ENCODE results near the gene ADARB1. TPM values are rescaled to one million over a fixed set of nuclear protein-coding genes. Genes with fewer than 3 reads are reported as not detected.

The ADARB1 gene
- total RNA-seq, 2 experiments from 2014 or later, result 27.5 to 28.6 TPM

DNA sequence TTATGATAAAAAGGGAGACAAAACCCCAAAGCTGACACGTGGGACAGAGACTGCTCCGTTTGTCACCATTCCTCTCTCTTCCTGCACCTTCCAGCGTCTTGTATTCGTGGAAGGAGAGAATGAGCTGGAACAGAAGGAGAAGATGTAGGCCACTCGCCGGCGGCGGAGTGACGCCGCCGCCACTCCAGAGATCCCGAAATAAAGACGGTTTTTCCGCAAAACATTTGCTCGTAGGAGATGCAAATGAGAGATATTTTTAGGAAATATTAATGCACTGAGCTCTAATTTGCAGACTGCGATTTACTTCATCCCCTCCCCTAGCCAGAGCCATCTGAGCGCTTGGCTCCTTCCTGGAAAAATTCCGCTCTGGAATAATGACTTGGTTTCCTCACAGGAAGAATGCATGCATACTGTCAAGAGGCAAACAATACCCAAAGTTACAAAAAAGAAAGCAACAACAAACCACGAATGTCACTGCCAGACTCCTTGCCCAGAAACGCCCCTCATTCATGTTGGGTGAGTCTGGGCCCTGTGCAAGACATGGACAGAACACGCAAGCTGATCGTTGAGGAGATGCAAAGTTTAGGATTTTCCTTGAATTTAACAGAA lies 18.0 kb upstream of the ADARB1 start:
- Mint-ChIP-seq H3K4me3 (no peak overlapping the region), H3K27ac (no peak overlapping the region), H3K27me3 (peaks cover 27% of the 10 kb centered on the region), H3K9me3 (no peaks in the 10 kb centered on the region), H3K4me1 (ENCODE audit: low read depth) (no peaks in the 10 kb centered on the region), H3K36me3 (ENCODE audit: low read depth) (no peaks in the 10 kb centered on the region)
- ATAC-seq (ENCODE audit: poor library complexity), result no peak
- no peaks in the 10 kb centered on the region for H3K4me1 ChIP-seq (ENCODE audit: insufficient read depth, low read length)
- ChIA-PET POLR2A (no interaction called here), CTCF (interaction anchor here (1.6 kb wide), 1 partner anchor 72 kb away, joined by 3 read pairs; no protein-coding TSS in a partner anchor)
- no peak for DNase-seq
- no peaks in the 10 kb centered on the region for H3K36me3 ChIP-seq (ENCODE audit: insufficient read depth, low read length)
- no peak overlapping the region for H3K27ac ChIP-seq (ENCODE audit: low read depth in 1 of 2, low read length in 2 of 2)
- intact Hi-C loops (cut with DNase I, micrococcal nuclease), result loop anchor here in 1 of 2 experiments (5.0 kb wide), 1 partner anchor 79 kb away; no protein-coding TSS in a partner anchor
- TF ChIP-seq, protein P1, sequence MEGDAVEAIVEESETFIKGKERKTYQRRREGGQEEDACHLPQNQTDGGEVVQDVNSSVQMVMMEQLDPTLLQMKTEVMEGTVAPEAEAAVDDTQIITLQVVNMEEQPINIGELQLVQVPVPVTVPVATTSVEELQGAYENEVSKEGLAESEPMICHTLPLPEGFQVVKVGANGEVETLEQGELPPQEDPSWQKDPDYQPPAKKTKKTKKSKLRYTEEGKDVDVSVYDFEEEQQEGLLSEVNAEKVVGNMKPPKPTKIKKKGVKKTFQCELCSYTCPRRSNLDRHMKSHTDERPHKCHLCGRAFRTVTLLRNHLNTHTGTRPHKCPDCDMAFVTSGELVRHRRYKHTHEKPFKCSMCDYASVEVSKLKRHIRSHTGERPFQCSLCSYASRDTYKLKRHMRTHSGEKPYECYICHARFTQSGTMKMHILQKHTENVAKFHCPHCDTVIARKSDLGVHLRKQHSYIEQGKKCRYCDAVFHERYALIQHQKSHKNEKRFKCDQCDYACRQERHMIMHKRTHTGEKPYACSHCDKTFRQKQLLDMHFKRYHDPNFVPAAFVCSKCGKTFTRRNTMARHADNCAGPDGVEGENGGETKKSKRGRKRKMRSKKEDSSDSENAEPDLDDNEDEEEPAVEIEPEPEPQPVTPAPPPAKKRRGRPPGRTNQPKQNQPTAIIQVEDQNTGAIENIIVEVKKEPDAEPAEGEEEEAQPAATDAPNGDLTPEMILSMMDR (IDR thresholded peaks at IDR 0.05), result no peak
- H3K9me3 ChIP-seq (ENCODE audit: control insufficient read depth in 1 of 2, insufficient read depth in 1 of 2, low read length in 2 of 2), result no peaks in the 10 kb centered on the region
- H3K4me3 ChIP-seq (ENCODE audit: low read length), result no peak overlapping the region
- peaks cover 0 to 12% of the 10 kb centered on the region in 2 experiments for H3K27me3 ChIP-seq (ENCODE audit: control insufficient read depth in 1 of 2, insufficient read depth in 2 of 2, low read length in 2 of 2)

GRCh38 chr21:45056917-45057560 lies 17.3 kb upstream of the ADARB1 start:
- H3K4me3 Mint-ChIP-seq, result no peak overlapping the region
- no peak overlapping the region for H3K27ac Mint-ChIP-seq
- Histone ChIP-seq H3K4me1 (ENCODE audit: insufficient read depth, low read length) (no peaks in the 10 kb centered on the region), H3K9me3 (ENCODE audit: control insufficient read depth in 1 of 2, insufficient read depth in 1 of 2, low read length in 2 of 2) (no peaks in the 10 kb centered on the region), H3K36me3 (ENCODE audit: insufficient read depth, low read length) (no peaks in the 10 kb centered on the region), H3K27me3 (ENCODE audit: control insufficient read depth in 1 of 2, insufficient read depth in 2 of 2, low read length in 2 of 2) (peaks cover 0 to 10% of the 10 kb centered on the region in 2 experiments), H3K4me3 (ENCODE audit: low read length) (no peak overlapping the region), H3K27ac (ENCODE audit: low read depth in 1 of 2, low read length in 2 of 2) (no peak overlapping the region)
- ATAC-seq (ENCODE audit: poor library complexity) (no peak), DNase-seq (no peak)
- H3K27me3 Mint-ChIP-seq, result peaks cover 29% of the 10 kb centered on the region
- TF ChIP-seq, protein P1 (IDR thresholded peaks at IDR 0.05), result no peak
- ChIA-PET CTCF (interaction anchor here (1.6 kb wide), 1 partner anchor 71 kb away, joined by 3 read pairs; no protein-coding TSS in a partner anchor), POLR2A (no interaction called here)
- no peaks in the 10 kb centered on the region for H3K4me1 Mint-ChIP-seq (ENCODE audit: low read depth)
- intact Hi-C loops (cut with DNase I, micrococcal nuclease), result loop anchor here in 1 of 2 experiments (5.0 kb wide), 1 partner anchor 80 kb away; no protein-coding TSS in a partner anchor
- H3K9me3 Mint-ChIP-seq, result no peaks in the 10 kb centered on the region
- no peaks in the 10 kb centered on the region for H3K36me3 Mint-ChIP-seq (ENCODE audit: low read depth)

DNA sequence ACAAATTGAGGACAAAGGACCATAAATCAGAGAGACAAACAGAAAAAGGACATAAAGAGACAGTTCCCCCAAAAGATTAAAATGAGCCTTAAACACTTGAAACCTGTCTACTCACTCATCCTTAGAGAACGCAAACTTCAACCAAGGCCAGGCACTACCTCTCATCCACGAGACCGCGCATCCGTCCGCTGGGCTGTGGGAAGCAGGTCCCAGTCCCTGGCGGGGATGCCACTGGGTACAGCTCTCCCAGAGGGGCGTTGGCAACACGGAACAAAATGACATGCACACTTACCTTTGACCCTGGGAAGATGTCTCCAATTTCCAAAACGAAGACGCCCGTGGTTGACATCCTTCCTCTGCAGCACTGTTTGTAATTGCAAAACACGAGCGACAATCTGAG lies 16.5 kb upstream of the ADARB1 start:
- no peak overlapping the region for H3K27ac Mint-ChIP-seq
- CTCF ChIA-PET, result no interaction called here

More for the DNA sequence above, 16.5 kb upstream of the ADARB1 start:
- DNase-seq (no peak), ATAC-seq (ENCODE audit: poor library complexity) (no peak)
- Mint-ChIP-seq H3K9me3 (no peaks in the 10 kb centered on the region), H3K4me1 (ENCODE audit: low read depth) (no peaks in the 10 kb centered on the region), H3K4me3 (no peak overlapping the region), H3K36me3 (ENCODE audit: low read depth) (no peaks in the 10 kb centered on the region), H3K27me3 (peaks cover 26% of the 10 kb centered on the region)
- Histone ChIP-seq H3K36me3 (ENCODE audit: insufficient read depth, low read length) (no peaks in the 10 kb centered on the region), H3K9me3 (ENCODE audit: control insufficient read depth in 1 of 2, insufficient read depth in 1 of 2, low read length in 2 of 2) (no peaks in the 10 kb centered on the region), H3K27me3 (ENCODE audit: control insufficient read depth in 1 of 2, insufficient read depth in 2 of 2, low read length in 2 of 2) (peaks cover 0 to 8% of the 10 kb centered on the region in 2 experiments), H3K4me1 (ENCODE audit: insufficient read depth, low read length) (no peaks in the 10 kb centered on the region), H3K27ac (ENCODE audit: low read depth in 1 of 2, low read length in 2 of 2) (no peak overlapping the region), H3K4me3 (ENCODE audit: low read length) (no peak overlapping the region)
- POLR2A ChIA-PET, result no interaction called here
- TF ChIP-seq, protein P1 (IDR thresholded peaks at IDR 0.05), result no peak
- intact Hi-C loops (cut with DNase I, micrococcal nuclease), result loop anchor here in 1 of 2 experiments (5.0 kb wide), 1 partner anchor 81 kb away; no protein-coding TSS in a partner anchor

Measured in CD4-positive, alpha-beta T cell (primary cell).